ENCODE results near the gene BNC2.
A peak's percentile ranks its signal among the peaks of the same experiment; 100 is the strongest.
"Not testable (repeated sequence)": the region's sequence is repeated elsewhere in the genome, so short reads cannot be mapped to it uniquely, and the experiment has no call there.

BNC2 gene

GRCh38 chr9:16505199-16505598, 365.3 kb downstream of the BNC2 start:
- DNase-seq (ENCODE audit: low spot score), result no peak

- no peak for DNase-seq (ENCODE audit: low spot score)
Observed at GRCh38 chr9:16501726-16502125, 368.7 kb downstream of the BNC2 start.

GRCh38 chr9:16501141-16501540, 369.3 kb downstream of the BNC2 start:
- DNase-seq (ENCODE audit: low spot score), result no peak

- no peak for DNase-seq (ENCODE audit: low spot score)
Observed at GRCh38 chr9:16500386-16500785, 370.1 kb downstream of the BNC2 start.

- DNase-seq (ENCODE audit: low spot score), result no peak
Observed at GRCh38 chr9:16499892-16500291, 370.6 kb downstream of the BNC2 start.

GRCh38 chr9:16496908-16497307, 373.6 kb downstream of the BNC2 start:
- DNase-seq (ENCODE audit: low spot score), result no peak

GRCh38 chr9:16487915-16488314, 382.6 kb downstream of the BNC2 start:
- no peak for DNase-seq (ENCODE audit: low spot score)

GRCh38 chr9:16485575-16486321, 384.7 kb downstream of the BNC2 start:
- DNase-seq (ENCODE audit: low spot score), result peak; percentile 67

GRCh38 chr9:16485160-16485559, 385.3 kb downstream of the BNC2 start:
- DNase-seq (ENCODE audit: low spot score), result no peak

- no peak for DNase-seq (ENCODE audit: low spot score)
Observed at GRCh38 chr9:16484744-16485143, 385.7 kb downstream of the BNC2 start.

- no peak for DNase-seq (ENCODE audit: low spot score)
Observed at GRCh38 chr9:16484180-16484579, 386.3 kb downstream of the BNC2 start.

GRCh38 chr9:16482764-16483163, 387.7 kb downstream of the BNC2 start:
- no peak for DNase-seq (ENCODE audit: low spot score)

- not testable (repeated sequence) for DNase-seq (ENCODE audit: low spot score)
Observed at GRCh38 chr9:16480584-16480983, 389.9 kb downstream of the BNC2 start.

GRCh38 chr9:16475996-16476395, 394.5 kb downstream of the BNC2 start:
- DNase-seq (ENCODE audit: low spot score), result no peak

GRCh38 chr9:16475257-16475656, 395.2 kb downstream of the BNC2 start:
- no peak for DNase-seq (ENCODE audit: low spot score)

- DNase-seq (ENCODE audit: low spot score), result no peak
Observed at GRCh38 chr9:16469184-16469583, 401.3 kb downstream of the BNC2 start.

- DNase-seq (ENCODE audit: low spot score), result no peak
Observed at GRCh38 chr9:16461851-16462250, 408.6 kb downstream of the BNC2 start.

- DNase-seq (ENCODE audit: low spot score), result peak; percentile 76
Observed at GRCh38 chr9:16461137-16461840, 409.2 kb downstream of the BNC2 start.

- no peak for DNase-seq (ENCODE audit: low spot score)
Observed at GRCh38 chr9:16460696-16461095, 409.8 kb downstream of the BNC2 start.

- no peak for DNase-seq (ENCODE audit: low spot score)
Observed at GRCh38 chr9:16459421-16460148, 410.9 kb downstream of the BNC2 start.

- no peak for DNase-seq (ENCODE audit: low spot score)
Observed at GRCh38 chr9:16458696-16459420, 411.6 kb downstream of the BNC2 start.

GRCh38 chr9:16455842-16456241, 414.6 kb downstream of the BNC2 start:
- no peak for DNase-seq (ENCODE audit: low spot score)
